Measurements from ENCODE around the gene KCNAB1.

KCNAB1 gene

DNA sequence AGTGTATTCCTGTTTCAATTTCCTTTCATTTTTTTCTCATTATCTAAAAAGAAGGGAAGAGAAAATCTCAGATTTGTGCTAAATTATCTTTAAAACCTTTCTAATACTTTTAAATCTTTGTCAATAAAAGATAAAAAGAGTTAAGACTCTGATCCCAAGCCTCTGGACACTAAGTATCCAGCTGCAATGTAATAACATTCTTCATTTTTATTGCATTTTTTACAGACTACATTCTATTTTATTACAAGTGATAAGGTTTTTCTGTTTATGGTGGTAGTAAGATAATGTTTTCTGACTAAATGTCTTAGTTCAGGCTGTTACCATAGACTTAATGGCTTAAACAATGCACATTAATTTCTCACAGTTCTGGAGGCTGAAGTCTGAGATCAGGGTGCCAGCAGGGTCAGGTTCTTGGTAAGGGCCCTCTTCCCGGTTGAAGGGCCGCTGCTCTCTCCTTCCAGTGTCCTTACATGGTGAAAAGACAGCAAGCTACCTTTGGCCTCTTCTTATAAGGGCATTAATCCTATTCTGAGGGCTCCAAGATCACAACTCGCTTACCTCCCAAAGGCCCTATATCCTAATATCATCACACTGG is 19.7 kb downstream of the KCNAB1 start:
- no peak for DNase-seq

DNA sequence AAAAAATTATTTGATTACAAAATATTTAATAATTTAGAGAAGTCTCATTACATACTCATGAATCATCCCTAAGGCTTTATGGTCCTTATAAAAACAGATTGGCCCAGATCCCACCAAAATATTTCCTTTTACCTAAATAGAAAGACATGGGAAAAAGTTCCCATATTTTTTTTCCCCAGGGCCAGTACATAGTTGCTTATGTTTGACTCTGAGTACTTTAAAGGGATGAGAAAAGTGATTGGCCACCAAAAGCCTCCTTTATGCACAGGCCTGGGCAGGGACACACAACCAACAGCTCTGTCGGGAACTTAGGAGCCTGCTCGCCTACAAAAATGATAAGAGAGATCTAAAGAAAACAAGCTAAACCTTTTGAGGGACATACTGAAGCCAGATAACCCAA is 22.3 kb downstream of the KCNAB1 start:
- no peak for DNase-seq

DNA sequence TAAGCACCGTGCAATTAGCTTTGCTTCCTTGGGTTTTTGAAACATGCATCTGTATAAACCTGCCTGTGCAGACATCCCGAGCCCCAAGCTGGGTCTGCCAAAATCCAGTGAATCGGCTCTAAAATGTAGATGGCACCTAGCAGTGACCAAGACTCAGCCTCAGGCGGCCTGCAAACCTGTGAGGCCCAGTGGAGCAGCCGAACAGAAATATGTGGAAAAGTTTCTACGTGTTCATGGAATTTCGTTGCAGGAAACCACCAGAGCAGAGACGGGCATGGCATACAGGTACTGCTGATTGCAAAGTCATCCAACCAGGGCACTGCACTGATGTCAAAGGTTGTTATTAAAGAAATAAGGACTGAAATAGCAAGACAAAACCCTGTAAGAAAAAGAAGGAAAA is 22.8 kb downstream of the KCNAB1 start:
- DNase-seq, result no peak

DNA sequence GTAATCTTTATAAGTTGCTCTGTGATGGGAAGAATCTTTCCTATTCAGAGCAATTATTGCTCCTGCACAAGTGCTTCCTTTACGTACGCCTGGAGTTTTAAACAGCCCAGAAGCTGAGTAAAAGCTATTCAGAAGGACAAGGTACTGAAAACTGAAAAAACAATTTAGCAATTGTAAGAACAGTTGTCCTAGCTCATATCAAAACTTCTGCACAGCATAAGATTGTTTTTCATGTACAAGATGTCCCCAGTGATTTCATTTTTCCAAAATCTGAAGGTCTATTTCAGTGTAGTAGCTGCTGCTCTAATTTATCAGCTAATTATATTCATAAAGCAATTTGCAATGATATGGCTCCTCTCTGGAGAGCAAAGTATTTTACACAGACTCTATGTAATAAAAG is 23.7 kb downstream of the KCNAB1 start:
- no peak for DNase-seq

DNA sequence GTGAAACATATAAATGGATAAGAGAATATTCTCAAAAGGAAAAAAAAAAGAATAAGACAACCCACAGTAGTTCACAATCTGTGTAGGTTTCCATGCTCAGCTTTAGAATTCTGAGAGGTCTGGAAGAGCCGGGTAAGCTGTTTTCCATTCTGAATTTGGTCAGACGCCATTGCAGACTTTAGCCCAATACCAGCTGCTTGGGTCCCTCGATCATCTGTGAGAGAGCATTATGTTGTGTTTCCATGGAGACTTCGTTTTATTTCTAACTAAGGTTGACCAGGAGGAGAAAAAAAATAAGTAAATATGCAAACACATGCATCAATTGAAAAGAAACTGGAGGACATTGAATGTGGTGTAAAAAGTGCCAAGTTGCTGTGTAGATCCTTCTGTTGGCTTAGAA is 25.5 kb downstream of the KCNAB1 start:
- no peak for DNase-seq

DNA sequence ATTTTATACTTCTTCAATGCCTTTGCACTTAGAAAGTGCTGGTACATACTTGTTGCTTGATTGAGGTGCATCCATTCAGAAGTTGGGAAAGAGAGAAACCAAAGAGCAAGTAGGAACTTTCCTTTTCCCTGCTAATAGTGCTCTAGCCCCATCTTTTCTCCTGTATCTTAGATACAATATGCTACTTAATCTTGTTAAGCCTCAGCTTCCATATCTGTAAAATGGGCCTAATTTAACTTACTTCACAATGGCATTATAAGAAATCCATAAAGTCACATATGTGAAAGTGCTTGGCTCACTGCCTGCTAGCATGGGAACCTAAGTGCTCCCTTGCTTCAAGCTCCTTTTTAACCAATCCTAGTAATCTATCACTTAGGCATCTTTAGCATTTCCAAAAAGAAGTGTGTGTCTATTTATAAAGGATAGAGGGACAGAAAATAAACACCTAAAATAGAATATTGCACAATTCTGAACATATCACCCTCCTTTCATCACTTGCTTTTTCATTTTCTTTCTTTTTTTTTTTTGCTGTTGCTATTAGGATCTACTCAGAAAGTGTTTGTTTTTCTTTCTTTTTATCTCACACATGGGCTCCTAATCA is 28.1 kb downstream of the KCNAB1 start:
- no peak for DNase-seq

DNA sequence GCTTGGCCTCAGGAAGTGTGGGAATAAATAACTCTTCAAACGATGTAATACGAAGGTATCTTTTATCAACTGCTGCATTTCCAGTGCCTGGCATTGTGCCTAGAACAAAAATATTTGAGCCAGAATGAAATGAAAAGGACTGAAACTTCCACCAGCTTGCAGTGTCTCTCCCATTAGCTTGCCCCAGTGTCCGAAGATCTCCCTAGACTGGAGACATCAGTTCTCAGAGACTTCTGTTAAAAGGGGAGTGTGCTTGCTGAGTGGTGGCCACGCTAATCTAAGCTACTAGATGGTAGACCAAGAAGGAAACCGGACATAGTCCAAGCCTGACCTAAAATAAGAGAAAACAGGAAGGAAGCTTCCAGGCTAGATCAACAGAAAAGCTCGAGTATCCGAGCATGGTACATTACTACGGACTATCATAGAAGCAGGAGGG is 28.6 kb downstream of the KCNAB1 start:
- no peak for DNase-seq

DNA sequence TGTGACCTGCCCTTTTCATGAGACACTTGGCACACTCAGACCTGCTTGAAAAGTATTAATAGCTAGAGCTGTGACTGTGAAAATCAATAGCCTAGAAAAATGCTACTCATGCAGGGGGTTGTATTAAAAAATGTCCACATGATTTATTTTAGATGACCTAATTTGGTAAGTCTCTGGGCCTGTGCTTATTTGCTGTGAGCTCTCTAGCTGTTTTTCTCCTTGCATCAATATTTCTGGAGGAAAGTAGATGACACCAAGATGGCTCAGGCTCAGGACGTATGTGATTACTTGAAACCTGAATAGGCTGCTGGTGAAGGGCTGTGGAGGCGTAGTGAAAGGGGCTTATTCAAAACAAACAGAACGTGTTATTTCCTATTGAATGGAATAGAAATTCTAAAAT is 29.5 kb downstream of the KCNAB1 start:
- no peak for DNase-seq

DNA sequence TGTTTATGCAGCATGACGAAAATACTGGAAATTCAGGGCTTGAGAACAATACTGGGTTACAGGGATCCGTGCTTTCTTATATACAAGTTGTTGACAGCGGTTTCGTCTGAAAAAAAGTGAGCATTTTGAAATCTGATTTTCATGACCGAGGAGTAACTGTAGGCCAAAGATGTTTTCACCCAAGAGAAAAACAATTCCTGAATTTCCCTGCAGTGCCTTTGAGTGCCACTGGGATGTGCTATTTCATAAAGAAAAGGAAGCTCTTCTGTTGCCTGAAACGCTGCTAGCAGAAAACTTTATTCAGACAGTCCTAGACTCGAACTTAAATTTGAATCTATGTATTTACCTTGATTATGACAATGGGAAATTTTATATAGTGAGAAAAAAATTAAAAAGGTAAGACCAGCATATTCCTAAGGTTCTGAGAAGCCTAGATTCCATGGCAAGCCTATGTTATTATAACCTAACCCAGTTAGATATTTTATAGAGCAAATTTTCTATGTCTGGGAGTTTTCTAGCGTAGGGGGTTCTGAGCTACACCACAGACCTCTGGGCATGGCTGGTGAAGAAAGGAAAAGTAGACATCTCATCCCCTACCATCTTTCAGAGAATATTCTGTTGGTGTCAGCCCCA is 30.2 kb downstream of the KCNAB1 start:
- DNase-seq, result peak; percentile 66

DNA sequence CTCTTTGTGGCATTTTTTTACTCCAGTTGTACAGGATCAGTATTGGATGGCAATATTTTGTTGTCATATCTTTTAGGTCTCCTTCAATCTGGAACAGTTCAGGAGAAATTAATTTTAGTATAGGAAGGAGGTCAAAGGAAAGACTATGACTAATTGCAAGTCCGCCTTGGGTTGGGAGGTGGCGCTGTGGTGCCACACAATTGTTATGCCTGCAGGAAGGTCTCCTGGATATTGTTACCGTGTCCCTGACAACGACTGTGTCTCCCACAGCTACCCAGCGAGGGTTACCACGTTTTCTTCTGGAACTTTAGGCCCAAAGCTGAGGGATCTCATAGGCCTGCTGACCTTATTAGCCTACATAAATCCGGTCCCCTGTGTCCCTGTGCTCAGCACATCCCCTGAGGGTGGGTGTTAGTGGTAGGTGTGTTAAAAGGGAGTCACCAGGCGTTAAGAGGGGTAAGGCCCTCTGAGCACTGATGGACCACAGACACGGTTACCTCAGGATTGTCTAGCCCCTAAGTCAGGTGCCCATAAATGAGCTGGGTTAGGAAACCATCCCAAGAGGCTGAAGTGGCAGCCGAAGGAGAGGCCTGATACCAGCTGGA is 31.5 kb downstream of the KCNAB1 start:
- DNase-seq, result peak; percentile 60

DNA sequence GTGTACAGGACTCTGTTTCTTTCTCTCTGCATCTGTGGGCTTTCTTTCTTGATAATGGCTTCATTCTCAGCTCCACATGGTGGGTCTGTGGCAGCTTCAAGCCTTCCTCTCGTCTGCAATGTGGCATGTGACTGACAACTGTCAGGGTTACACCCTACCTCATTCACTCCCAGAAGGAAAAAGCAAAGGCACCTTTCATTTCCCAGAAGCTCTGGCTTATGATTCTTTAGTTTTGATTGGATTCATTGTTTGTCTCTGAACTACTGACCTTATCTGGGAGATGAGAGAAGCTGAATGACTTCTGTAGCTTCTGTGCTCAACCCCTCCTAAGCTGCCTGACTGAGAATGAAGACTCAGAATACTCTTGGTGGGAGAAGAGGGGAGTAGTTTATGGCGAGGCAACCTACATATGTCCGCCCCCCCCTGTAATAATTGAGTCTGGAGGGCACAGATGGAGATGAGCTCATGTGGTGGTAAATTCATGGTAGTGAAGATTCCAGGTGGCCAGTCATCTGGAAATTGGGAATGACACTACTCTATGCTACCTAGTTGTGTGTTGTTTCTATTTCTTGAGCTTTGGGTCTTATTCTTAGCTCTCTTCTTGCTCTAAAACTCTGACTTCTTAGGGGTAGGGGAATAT is 38.4 kb downstream of the KCNAB1 start:
- no peak for DNase-seq

DNA sequence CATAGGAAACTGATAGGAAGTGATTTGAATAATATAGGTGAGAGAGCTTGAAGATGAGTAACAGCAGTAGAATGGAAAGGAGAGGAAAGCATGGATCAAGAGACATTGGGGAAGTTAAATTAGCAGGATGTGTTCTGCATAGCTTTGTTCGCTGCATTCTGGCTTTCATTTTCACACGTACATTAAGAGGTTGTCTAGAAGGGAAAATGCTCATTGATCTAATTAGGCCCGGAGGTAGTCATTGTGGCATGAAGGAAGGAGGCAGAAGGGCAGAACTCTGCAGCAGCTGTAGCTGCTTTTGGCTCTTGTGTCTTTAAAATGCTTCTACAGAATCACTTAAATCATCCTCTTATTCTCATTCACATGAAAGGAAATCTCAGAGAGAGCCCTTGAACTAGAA is 40.3 kb downstream of the KCNAB1 start:
- peak; percentile 17 for DNase-seq

DNA sequence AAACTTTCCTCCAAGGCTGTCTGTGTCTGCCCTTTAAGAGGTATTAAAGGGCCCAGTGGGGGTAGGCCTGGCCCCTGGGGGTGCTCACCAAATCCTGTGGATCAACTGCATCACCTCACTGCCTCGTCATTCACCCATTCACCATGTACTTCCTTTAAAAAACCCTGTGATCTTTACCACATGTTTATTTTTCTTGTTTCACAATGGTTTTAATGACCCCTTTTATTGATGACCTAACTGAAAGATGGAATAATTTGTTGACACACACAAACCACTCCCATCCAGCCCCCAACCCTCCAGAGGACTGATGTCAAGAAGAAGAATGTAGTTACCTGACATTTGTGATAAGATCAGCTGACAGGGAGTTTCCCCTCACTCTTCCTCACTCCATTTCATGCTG is 40.8 kb downstream of the KCNAB1 start:
- peak; percentile 36 for DNase-seq

DNA sequence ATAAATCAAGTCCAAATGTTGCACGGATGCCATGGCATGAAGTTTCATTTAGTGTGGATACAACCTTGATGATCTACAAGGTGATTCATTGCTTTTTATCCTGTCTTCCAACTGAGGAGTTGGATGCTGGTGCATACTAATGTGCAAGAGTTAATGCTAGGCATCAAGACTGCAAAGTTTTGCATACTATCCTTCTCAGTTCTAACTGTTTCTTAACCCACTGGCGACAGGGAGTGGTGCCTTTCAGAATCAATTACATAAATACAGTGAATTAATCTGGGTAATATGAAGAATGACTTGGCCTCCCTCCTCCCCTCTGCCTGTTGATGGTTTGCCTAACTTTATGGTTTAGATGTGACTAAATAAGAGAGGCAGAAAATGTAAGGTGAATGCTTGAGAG is 43.5 kb downstream of the KCNAB1 start:
- DNase-seq, result no peak

DNA sequence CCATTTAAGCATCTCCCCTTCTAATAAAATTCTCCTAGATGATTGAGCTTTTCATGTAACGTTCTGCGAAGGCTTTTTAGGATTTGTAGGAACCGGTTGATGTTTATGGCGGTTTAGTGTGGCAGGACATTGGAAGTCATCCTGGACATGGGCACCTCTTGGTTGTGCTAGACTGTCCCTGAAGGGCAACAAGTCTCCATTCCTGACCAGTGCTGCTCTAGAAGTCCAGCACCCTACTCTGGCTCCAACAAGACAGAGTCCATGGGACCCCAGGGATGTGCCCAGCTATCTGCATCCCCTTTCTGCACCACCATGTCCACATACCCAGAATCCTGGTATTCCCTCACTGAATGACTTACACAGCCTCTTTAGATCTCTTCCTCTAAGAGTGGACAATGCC is 46.4 kb downstream of the KCNAB1 start:
- DNase-seq, result no peak

DNA sequence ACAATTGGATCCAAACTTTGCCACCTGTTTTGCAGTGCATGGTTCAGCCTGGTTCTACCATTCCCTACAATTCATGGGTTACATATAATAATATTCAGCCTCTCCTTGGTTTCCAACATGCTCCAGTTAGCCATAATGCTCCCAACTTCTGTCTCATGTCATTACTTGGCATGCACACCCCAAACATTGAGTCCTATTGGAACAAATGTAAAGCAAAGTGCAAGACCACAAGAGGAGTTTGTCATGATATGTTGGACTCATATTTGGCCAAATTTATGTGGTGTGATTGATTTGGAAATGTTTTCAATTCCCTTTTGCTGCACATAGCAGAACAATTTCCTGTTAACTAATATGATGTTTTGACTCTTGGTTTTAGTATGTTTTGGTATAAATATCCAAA is 50.2 kb downstream of the KCNAB1 start:
- no peak for DNase-seq

DNA sequence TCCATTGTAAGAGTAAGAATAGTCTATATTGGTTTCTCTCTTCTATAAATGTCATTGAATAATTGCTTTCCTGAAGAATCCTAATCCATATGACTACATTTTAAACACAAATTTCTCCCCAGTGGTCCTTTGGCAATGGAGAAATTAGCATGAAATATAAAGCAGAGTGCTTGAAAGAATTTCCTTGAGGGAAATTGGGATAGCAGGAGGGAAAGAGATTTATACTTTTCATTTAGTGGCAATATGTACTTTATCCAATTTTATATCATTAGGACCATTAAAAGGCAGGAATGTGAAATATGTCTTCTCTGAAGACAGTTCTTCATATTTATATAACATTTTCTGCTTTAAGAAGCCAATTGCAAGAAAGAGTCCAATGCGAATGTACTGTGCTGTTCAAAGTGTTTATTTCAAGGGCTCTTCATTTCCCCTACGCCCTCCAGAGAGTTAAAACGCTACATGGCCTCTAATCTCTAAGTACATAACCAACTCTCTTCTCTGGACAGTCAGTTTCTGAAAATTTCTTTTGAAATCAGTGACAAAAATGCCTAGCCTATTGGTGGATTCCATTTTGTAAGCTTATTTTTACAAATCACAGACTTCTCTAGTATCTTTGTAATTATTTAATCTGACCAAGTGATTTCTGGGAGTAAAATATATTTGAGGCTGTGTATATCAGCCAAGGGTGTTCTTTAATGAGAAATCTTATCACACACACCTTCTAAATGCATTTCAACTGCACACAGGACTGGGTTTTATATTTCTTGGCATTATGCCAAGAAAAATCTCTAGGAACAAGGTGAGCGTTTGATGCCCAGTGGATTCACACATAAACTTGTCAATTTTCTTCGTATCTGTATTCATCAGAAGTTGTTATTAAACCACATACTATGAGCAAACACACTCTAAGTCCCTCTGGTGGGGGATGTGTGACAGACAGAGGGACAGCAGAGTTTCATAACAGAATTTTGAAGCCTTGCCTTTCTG is 51.2 kb downstream of the KCNAB1 start:
- DNase-seq, result no peak

DNA sequence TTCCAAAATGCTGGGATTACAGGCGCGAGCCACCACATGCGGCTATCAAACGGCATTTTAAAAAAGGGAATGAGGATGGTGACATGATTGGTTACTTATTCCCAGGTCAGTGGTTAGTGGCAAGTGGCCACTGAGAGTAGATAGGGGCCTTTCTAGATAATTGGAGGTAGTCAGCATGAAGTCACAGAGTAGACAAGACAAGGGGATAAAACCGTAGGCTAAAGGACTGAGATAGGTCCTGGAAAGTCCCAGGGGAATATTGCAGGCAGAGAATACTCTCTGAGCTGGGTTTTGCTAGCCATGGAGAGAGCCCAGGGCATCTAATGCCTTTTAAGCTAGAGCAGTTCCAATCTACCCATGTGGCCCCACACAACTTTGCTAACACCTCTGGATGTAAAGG is 52.2 kb downstream of the KCNAB1 start:
- DNase-seq, result no peak

DNA sequence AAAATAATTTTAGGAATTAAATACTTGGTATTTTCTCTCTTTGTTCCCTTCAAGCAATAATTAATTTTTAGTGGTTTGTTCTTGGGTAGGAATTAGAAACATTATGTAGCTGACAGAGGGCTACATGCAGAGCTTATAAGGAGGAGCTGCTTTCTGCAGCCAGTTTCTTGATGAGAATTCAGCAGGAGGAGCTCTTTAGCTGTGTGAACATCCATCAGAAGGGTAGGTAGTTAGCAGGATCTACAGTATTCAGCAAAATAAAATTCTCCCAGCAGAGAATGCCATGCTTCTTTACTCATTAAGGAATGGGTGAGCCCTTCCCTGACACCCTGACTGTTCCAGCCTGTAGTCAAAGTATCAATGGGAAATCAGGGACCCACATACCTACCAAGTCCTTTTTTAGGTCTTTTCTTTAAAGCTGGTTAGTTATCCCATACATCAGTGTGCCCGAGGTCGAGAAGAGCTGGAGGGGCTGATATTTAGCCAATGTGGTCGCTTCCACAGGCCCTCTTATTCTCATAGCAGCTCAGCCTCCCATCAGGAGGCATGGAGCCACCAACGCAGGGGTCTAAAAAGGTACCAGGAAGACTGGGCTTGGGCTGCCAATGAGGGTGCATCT is 54.0 kb downstream of the KCNAB1 start:
- no peak for DNase-seq

DNA sequence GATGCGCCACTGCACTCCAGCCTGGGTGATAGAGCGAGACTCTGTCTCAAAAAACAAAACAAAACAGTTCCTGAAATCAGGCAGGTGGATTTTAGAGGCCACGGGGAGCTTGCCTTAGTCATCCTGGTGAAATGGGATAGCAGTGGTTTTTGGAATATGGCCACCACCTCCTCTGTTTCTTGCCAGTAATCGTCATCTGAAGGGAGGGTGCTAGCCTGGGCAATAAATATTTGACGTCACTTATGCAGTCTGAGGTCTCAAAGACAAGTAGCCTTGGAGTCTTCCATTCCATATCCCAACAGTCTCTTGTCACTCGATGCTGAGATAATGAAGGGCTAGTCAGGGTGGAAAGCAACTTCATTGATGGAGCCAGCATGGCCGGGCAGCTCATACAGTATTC is 55.2 kb downstream of the KCNAB1 start:
- no peak for DNase-seq

DNA sequence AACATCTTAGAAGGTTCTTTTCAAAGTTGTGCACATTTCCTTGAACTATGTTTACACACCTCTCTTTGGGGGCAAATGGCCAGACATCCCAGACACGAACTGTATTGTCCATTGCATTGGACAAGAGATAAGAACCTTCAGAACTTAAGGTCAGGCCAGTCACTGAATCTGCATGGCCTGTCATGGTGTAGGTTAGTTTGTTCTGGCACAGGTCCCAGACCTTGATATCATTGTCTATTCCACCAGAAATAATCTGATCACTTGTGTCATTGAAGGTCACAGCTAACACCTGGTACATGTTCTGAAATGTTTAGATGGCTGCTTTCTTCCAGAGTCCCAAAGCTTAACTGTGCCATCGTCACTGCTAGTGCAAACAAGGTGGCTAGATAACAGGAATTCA is 55.7 kb downstream of the KCNAB1 start:
- no peak for DNase-seq

DNA sequence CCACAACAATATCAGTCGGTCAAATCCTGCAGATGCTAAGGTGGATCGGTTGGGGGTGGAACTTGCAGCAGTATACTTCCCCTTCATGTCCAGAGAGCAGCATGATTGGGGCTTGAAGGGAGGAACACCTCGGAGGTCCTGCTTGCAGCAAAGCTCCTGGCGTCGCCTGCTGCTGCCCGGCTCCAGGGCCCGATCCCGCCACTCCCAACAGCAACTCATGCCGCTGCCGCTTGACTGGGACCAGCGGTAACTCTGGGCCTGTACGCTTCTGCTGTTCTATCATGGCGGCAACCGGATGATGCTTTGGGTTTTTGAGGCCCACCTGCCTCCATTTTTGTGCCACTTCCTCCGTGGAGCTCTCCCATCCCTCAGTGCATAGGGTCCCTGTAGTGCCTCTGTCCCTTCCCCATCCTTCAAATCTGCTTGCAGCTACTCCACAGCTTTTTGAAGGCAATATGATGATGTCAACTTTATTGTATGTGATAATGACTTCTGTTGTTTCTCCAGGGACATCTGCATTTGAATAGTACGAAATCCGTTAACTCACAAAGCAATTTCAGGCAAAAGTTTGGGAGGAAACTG is 56.3 kb downstream of the KCNAB1 start:
- no peak for DNase-seq

Measured in CD4-positive, alpha-beta T cell treated with Interleukin-17A for 1 hour (primary cell).